ENCODE data around the gene MDN1. TPM values are rescaled to one million over a fixed set of nuclear protein-coding genes. Genes with fewer than 3 reads are reported as not detected.

Gene MDN1
- total and polyA plus RNA-seq, 2 of the 13 experiments (the other 11 are each of a cell fraction or from before 2014, with no cell fraction given) = 18.8 to 52.9 TPM

DNA sequence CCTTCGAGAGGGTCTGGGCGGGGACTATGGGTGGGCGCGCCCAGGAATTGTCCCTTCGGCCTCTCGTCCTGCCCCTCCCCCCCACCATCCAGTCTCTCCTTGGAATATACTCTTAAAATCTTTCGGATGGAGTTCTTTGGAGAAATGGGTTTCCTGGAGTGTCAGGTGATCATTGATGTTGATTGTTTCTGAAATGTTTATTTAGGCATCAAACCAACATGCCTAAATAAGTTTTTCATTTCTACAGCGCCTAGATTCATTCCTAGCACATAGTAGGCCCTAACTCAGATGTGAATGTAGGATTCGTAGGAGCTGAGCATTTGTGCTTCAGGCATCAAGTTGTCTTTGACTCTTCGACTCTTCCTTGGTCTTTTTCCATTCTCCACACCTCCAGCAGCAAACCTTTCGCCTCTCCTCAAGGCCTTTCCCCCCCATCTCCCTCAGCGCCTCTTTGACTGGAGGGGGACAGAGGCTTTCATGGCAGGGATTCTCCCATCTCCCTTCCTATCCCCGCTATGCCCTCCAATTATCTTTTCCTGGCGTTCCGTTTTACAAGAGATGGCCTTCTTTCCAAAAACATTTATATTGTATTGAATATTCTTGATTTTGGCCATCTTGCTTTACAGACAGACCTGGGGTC, 10.7 kb upstream of the MDN1 start (continued):
- TF ChIP-seq ZBED4 (CRISPR knock-in tag; IDR thresholded peaks at IDR 0.05; ENCODE audit: borderline replicate concordance) (no peak), SKI (IDR thresholded peaks at IDR 0.05; ENCODE audit: partially characterized antibody) (no peak), ZKSCAN1 (IDR thresholded peaks at IDR 0.05; ENCODE audit: low read length) (peak; percentile 87), ATRX (CRISPR knock-in tag; IDR thresholded peaks at IDR 0.05; ENCODE audit: borderline replicate concordance) (no peak), CEBPG (CRISPR knock-in tag; IDR thresholded peaks at IDR 0.05) (no peak), ZNF740 (CRISPR knock-in tag; IDR thresholded peaks at IDR 0.05) (peak; percentile 21; the same call in 1 of the 2 replicates), SP140L (CRISPR knock-in tag; IDR thresholded peaks at IDR 0.05; ENCODE audit: borderline replicate concordance) (no peak), GLI4 (CRISPR knock-in tag; IDR thresholded peaks at IDR 0.05; ENCODE audit: borderline replicate concordance) (no peak), KDM6A (CRISPR knock-in tag; IDR thresholded peaks at IDR 0.05; ENCODE audit: low read depth) (no peak), ZNF616 (CRISPR knock-in tag; IDR thresholded peaks at IDR 0.05; ENCODE audit: low read depth) (no peak), IRF9 (CRISPR knock-in tag; IDR thresholded peaks at IDR 0.05; ENCODE audit: borderline replicate concordance) (no peak), ZNF614 (CRISPR knock-in tag; IDR thresholded peaks at IDR 0.05; ENCODE audit: borderline replicate concordance) (no peak), MAFK (conservative IDR thresholded peaks at IDR 0.05 in 1 of 2, IDR thresholded peaks at IDR 0.05 in 1 of 2; ENCODE audit: low read length in 2 of 2) (no peak), ZNF800 (CRISPR knock-in tag; IDR thresholded peaks at IDR 0.05) (no peak), ETV5 (CRISPR knock-in tag; IDR thresholded peaks at IDR 0.05; ENCODE audit: borderline replicate concordance) (no peak), GABPA (IDR thresholded peaks at IDR 0.05; ENCODE audit: low read depth, low read length) (no peak), GABPA (CRISPR knock-in tag; IDR thresholded peaks at IDR 0.05; ENCODE audit: low read depth) (no peak), PBX2 (CRISPR knock-in tag; IDR thresholded peaks at IDR 0.05) (no peak), ZNF768 (CRISPR knock-in tag; IDR thresholded peaks at IDR 0.05) (no peak), MZF1 (CRISPR knock-in tag; IDR thresholded peaks at IDR 0.05; ENCODE audit: borderline replicate concordance) (no peak), CBX1 (IDR thresholded peaks at IDR 0.05; ENCODE audit: low read depth) (no peak), SRSF4 (IDR thresholded peaks at IDR 0.05; ENCODE audit: low read depth, low read length, poor library complexity, severe bottlenecking) (no peak)

Data from HepG2 (cell line).